Stomach (tissue), 4 donors: ENCODE results near the gene RASSF6.

Source experiments
- CTCF ChIP-seq, 7 experiments: fragments of 450-650 bp in 4 of 7; fragments of 200-600 bp in 3 of 7; sonication (generic) in 3 of 7; IDR thresholded peaks; one replicate each; pipeline ENCODE4 v1.5.1; 2016 to 2019; ENCODE audit warnings: antibody characterized with exemption in 7 of 7, control low read depth in 2 of 7, mild to moderate bottlenecking in 1 of 7
- POLR2A ChIP-seq, 4 donors: fragments of 450-650 bp; IDR thresholded peaks; one replicate each; pipeline ENCODE4 v1.6.1; 2016; ENCODE audit warnings: antibody characterized with exemption in 4 of 4, control low read depth in 2 of 4, mild to moderate bottlenecking in 1 of 4, moderate library complexity in 1 of 4
- POLR2AphosphoS5 ChIP-seq, 3 donors: sonication (generic); formaldehyde crosslinking; IDR thresholded peaks; one replicate each; pipeline ENCODE4 v1.6.1; 2016; ENCODE audit warnings: antibody characterized with exemption in 3 of 3

DNA sequence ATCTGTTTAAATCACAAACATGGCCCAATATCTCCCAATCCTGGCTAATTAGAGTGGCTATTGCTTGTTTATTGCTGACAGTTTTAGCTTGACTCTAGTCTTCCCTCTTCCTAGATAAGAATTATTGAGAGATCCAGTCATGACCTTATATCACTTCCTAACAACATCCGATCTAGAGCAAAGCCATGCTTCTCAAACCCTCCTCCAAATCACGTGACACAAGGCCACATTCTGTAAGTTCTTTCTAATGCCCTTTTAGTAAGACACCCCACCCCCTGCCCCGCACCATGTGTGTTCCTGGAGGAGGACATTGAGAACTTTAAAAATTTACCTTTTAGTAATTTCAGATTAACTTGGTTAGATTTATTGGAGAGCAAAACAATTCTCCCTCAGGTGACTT lies 40.6 kb upstream of the RASSF6 start:
- TF ChIP-seq CTCF (IDR thresholded peaks at IDR 0.05): no peak
- TF ChIP-seq POLR2A (IDR thresholded peaks at IDR 0.05): no peak
- TF ChIP-seq POLR2AphosphoS5 (IDR thresholded peaks at IDR 0.05): no peak
